HEK293 (cell line): Measurements from ENCODE around the gene CLK2.
"Not testable (repeated sequence)": the region's sequence is repeated elsewhere in the genome, so short reads cannot be mapped to it uniquely, and the experiment has no call there.

Experiments
- CTCF ChIA-PET: fragments of 350-600 bp; formaldehyde crosslinking; extraction: SDS; loops from one replicate; lab custom pipeline; 2021; ENCODE audit warnings: antibody characterized with exemption; lab: Yijun Ruan, JAX
- POLR2A ChIA-PET: fragments of 300-600 bp; formaldehyde crosslinking; extraction: SDS; loops from one replicate; lab custom pipeline; 2020; ENCODE audit warnings: antibody characterized with exemption, inconsistent platforms; lab: Yijun Ruan, JAX
- H3K27ac ChIP-seq: fragments of 200-500 bp; sonication (Bioruptor generic); 2 replicates; pipeline ENCODE4 v1.5.1; 2014; ENCODE audit warnings: low read depth, low read length, control low read depth, inconsistent platforms; ENCODE audit errors: extremely low read depth
- H3K36me3 ChIP-seq, 2 experiments: fragments of 200-500 bp in 1 of 2; sonication (Bioruptor generic) in 1 of 2; 1 replicate in 1 of 2; 2 replicates in 1 of 2; pipeline ENCODE4 v1.5.1; 2014 to 2017; ENCODE audit warnings: inconsistent platforms in 2 of 2, low read length in 2 of 2; ENCODE audit not compliant: control insufficient read depth in 2 of 2, insufficient read depth in 1 of 2
- H3K4me1 ChIP-seq: fragments of 200-500 bp; sonication (Bioruptor generic); 2 replicates; pipeline ENCODE4 v1.5.1; 2014; ENCODE audit warnings: mild to moderate bottlenecking, low read length, inconsistent platforms; ENCODE audit not compliant: control insufficient read depth, insufficient read depth
- H3K4me3 ChIP-seq: 2 replicates; pipeline ENCODE4 v1.5.1; 2011; ENCODE audit warnings: low read depth, mild to moderate bottlenecking, control low read depth, low read length, moderate library complexity
- H3K9me3 ChIP-seq: fragments of 200-500 bp; sonication (Bioruptor generic); 2 replicates; pipeline ENCODE4 v1.5.1; 2014; ENCODE audit warnings: low read depth, low read length, inconsistent platforms; ENCODE audit not compliant: control insufficient read depth, insufficient read depth
- GLIS2 ChIP-seq: fragments of 450-650 bp; formaldehyde crosslinking; IDR thresholded peaks from 2 replicates; pipeline ENCODE4 v1.5.1; 2016; ENCODE audit warnings: missing biosample characterization, missing genetic modification characterization
- KLF17 ChIP-seq: fragments of 450-650 bp; formaldehyde crosslinking; IDR thresholded peaks from 2 replicates; pipeline ENCODE4 v1.5.1; 2016; ENCODE audit warnings: missing biosample characterization, missing genetic modification characterization
- PRDM2 ChIP-seq: fragments of 450-650 bp; formaldehyde crosslinking; IDR thresholded peaks from 2 replicates; pipeline ENCODE4 v1.5.1; 2016; ENCODE audit warnings: missing biosample characterization, missing genetic modification characterization, borderline replicate concordance
- SCRT2 ChIP-seq: fragments of 450-650 bp; formaldehyde crosslinking; IDR thresholded peaks from 2 replicates; pipeline ENCODE4 v1.5.1; 2016; ENCODE audit warnings: missing biosample characterization, missing genetic modification characterization
- SP3 ChIP-seq: fragments of 450-650 bp; formaldehyde crosslinking; IDR thresholded peaks from 2 replicates; pipeline ENCODE4 v1.5.1; 2016; ENCODE audit warnings: missing biosample characterization, missing genetic modification characterization
- WT1 ChIP-seq: fragments of 450-650 bp; formaldehyde crosslinking; IDR thresholded peaks from 2 replicates; pipeline ENCODE4 v1.5.1; 2016; ENCODE audit warnings: missing biosample characterization, missing genetic modification characterization
- YY1 ChIP-seq: fragments of 450-650 bp; formaldehyde crosslinking; IDR thresholded peaks from 2 replicates; pipeline ENCODE4 v1.5.1; 2018; ENCODE audit warnings: missing biosample characterization, missing genetic modification characterization
- ZNF23 ChIP-seq: fragments of 450-650 bp; formaldehyde crosslinking; IDR thresholded peaks from 2 replicates; pipeline ENCODE4 v1.5.1; 2016; ENCODE audit warnings: missing biosample characterization, missing genetic modification characterization, borderline replicate concordance
- ZNF426 ChIP-seq: fragments of 450-650 bp; formaldehyde crosslinking; IDR thresholded peaks from 2 replicates; pipeline ENCODE4 v1.5.1; 2017; ENCODE audit warnings: missing biosample characterization, missing genetic modification characterization, mild to moderate bottlenecking, inconsistent platforms, moderate library complexity
- ZNF518A ChIP-seq: fragments of 450-650 bp; formaldehyde crosslinking; conservative IDR thresholded peaks from 2 replicates; pipeline ENCODE4 v1.5.1; 2016; ENCODE audit warnings: low read depth, missing biosample characterization, missing genetic modification characterization
- ZNF548 ChIP-seq: fragments of 450-650 bp; formaldehyde crosslinking; IDR thresholded peaks from 2 replicates; pipeline ENCODE4 v1.5.1; 2016; ENCODE audit warnings: missing biosample characterization, missing genetic modification characterization
- ZNF610 ChIP-seq: fragments of 450-650 bp; formaldehyde crosslinking; IDR thresholded peaks from 2 replicates; pipeline ENCODE4 v1.5.1; 2016; ENCODE audit warnings: missing biosample characterization, missing genetic modification characterization, borderline replicate concordance

CLK2 gene

GRCh38 chr1:155223047-155223446 is 50.3 kb downstream of the CLK2 start:
- no peaks in the 10 kb centered on the region for H3K9me3 ChIP-seq
- no peak overlapping the region for H3K4me3 ChIP-seq
- TF ChIP-seq ZNF23 (tag by site-specific recombination) (no peak), SP3 (tag by site-specific recombination) (no peak), ZNF426 (tag by site-specific recombination) (no peak)
- no peak overlapping the region for H3K27ac ChIP-seq
- H3K4me1 ChIP-seq, result peaks cover 3% of the 10 kb centered on the region
- H3K36me3 ChIP-seq, result no peaks in the 10 kb centered on the region
- ChIA-PET CTCF (interaction anchor here (0.6 to 2.9 kb wide), 5 partner anchors 16 to 100 kb away, joined by 3 to 16 read pairs (median 3); partner anchors contain the start of gene KRTCAP2), POLR2A (no interaction called here)

GRCh38 chr1:155220211-155220965 is 52.9 kb downstream of the CLK2 start:
- H3K27ac ChIP-seq, POLR2A ChIA-PET: not testable (repeated sequence)

GRCh38 chr1:155219592-155220031 is 53.7 kb downstream of the CLK2 start:
- Histone ChIP-seq H3K27ac (no peak overlapping the region), H3K4me3 (no peak overlapping the region), H3K36me3 (peaks cover 0 to 19% of the 10 kb centered on the region in 2 experiments; a peak in 1 of 3 replicates), H3K9me3 (no peaks in the 10 kb centered on the region), H3K4me1 (no peaks in the 10 kb centered on the region)
- CTCF ChIA-PET, result interaction anchor here (1.2 to 1.9 kb wide), 2 partner anchors 13 to 31 kb away, joined by 4 to 5 read pairs; no protein-coding TSS in a partner anchor
- POLR2A ChIA-PET, result no interaction called here
- peak; percentile 80 for TF ChIP-seq YY1
- no peak for TF ChIP-seq ZNF548 (tag by site-specific recombination)
- no peak for TF ChIP-seq KLF17
- TF ChIP-seq GLIS2 (tag by site-specific recombination), result peak; percentile 52; the same call in 1 of the 2 replicates
- TF ChIP-seq ZNF518A, result 0 out of 2 replicates have a peak, but pooled peaks have one; percentile 14
- no peak for TF ChIP-seq PRDM2
- TF ChIP-seq ZNF610 (tag by site-specific recombination), result no peak
- 0 out of 2 replicates have a peak, but pooled peaks have one; percentile 49 for TF ChIP-seq SCRT2 (tag by site-specific recombination)
- TF ChIP-seq WT1 (tag by site-specific recombination), result no peak

More at GRCh38 chr1:155220211-155220965, 52.9 kb downstream of the CLK2 start:
- H3K4me1 ChIP-seq, H3K4me3 ChIP-seq, H3K9me3 ChIP-seq: not testable (repeated sequence)
- CTCF ChIA-PET, result interaction anchor here (1.0 kb wide), 1 partner anchor 30 kb away, joined by 3 read pairs; no protein-coding TSS in a partner anchor
- H3K36me3 ChIP-seq, result peaks cover 0 to 12% of the 10 kb centered on the region in 2 experiments; a peak in 1 of 3 replicates
